ENCODE data around the gene TIAL1. TPM values are rescaled to one million over a fixed set of nuclear protein-coding genes. Genes with fewer than 3 reads are reported as not detected.
A peak's percentile ranks its signal among the peaks of the same experiment; 100 is the strongest.

Gene TIAL1
- total and polyA plus RNA-seq, 2 of the 13 experiments (the other 11 are each of a cell fraction or from before 2014, with no cell fraction given): 31.5 to 148 TPM

DNA sequence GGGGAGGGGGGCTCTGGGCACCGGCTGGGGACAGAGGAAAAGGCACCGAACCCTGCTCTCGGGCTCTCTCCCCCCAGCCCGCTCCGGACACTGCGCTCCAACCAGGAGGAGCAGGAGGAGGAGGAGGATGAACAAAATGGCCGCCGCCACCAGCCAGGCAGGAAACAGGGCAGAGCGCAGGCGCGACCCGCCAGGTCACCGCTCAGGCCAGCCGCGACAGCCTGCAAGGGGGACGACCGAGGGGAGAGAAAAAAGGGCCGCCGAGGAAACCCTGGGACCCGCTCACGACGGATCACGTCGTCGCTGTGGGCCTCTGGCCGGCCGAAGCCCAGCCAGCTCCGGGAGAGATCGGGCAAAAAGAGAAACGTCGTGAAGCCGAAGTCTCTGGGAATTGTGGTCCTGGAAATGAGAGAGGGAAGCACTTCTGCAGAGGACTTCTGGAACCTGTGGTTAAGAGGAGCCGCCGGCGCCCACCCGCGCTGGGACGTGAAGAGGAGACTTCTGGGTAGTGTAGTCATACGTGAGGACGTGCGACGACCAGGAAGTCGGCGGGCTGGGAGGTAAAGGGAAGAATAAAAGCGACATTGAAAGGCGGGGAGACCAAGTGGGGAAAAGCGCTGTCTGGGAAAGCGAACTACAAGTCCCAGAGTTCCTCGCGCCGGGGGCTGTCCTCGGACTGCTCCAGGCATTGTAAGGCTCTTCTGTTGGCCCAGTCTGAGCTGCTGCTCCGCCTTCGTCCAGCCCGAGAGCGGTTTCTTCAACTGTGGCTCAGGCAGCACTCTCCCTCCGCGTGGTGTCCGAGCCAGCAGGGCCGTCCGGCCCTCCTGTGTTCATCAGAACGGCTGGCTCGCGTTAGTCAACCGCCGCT is at the start of gene TIAL1 (continued):
- TF ChIP-seq, protein P1, sequence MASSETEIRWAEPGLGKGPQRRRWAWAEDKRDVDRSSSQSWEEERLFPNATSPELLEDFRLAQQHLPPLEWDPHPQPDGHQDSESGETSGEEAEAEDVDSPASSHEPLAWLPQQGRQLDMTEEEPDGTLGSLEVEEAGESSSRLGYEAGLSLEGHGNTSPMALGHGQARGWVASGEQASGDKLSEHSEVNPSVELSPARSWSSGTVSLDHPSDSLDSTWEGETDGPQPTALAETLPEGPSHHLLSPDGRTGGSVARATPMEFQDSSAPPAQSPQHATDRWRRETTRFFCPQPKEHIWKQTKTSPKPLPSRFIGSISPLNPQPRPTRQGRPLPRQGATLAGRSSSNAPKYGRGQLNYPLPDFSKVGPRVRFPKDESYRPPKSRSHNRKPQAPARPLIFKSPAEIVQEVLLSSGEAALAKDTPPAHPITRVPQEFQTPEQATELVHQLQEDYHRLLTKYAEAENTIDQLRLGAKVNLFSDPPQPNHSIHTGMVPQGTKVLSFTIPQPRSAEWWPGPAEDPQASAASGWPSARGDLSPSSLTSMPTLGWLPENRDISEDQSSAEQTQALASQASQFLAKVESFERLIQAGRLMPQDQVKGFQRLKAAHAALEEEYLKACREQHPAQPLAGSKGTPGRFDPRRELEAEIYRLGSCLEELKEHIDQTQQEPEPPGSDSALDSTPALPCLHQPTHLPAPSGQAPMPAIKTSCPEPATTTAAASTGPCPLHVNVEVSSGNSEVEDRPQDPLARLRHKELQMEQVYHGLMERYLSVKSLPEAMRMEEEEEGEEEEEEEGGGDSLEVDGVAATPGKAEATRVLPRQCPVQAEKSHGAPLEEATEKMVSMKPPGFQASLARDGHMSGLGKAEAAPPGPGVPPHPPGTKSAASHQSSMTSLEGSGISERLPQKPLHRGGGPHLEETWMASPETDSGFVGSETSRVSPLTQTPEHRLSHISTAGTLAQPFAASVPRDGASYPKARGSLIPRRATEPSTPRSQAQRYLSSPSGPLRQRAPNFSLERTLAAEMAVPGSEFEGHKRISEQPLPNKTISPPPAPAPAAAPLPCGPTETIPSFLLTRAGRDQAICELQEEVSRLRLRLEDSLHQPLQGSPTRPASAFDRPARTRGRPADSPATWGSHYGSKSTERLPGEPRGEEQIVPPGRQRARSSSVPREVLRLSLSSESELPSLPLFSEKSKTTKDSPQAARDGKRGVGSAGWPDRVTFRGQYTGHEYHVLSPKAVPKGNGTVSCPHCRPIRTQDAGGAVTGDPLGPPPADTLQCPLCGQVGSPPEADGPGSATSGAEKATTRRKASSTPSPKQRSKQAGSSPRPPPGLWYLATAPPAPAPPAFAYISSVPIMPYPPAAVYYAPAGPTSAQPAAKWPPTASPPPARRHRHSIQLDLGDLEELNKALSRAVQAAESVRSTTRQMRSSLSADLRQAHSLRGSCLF (CRISPR knock-in tag; IDR thresholded peaks at IDR 0.05; ENCODE audit: borderline replicate concordance): no peak
- TF ChIP-seq ZFY (CRISPR knock-in tag; IDR thresholded peaks at IDR 0.05): peak; percentile 78; the same call in 1 of the 2 replicates
- TF ChIP-seq, protein P2, sequence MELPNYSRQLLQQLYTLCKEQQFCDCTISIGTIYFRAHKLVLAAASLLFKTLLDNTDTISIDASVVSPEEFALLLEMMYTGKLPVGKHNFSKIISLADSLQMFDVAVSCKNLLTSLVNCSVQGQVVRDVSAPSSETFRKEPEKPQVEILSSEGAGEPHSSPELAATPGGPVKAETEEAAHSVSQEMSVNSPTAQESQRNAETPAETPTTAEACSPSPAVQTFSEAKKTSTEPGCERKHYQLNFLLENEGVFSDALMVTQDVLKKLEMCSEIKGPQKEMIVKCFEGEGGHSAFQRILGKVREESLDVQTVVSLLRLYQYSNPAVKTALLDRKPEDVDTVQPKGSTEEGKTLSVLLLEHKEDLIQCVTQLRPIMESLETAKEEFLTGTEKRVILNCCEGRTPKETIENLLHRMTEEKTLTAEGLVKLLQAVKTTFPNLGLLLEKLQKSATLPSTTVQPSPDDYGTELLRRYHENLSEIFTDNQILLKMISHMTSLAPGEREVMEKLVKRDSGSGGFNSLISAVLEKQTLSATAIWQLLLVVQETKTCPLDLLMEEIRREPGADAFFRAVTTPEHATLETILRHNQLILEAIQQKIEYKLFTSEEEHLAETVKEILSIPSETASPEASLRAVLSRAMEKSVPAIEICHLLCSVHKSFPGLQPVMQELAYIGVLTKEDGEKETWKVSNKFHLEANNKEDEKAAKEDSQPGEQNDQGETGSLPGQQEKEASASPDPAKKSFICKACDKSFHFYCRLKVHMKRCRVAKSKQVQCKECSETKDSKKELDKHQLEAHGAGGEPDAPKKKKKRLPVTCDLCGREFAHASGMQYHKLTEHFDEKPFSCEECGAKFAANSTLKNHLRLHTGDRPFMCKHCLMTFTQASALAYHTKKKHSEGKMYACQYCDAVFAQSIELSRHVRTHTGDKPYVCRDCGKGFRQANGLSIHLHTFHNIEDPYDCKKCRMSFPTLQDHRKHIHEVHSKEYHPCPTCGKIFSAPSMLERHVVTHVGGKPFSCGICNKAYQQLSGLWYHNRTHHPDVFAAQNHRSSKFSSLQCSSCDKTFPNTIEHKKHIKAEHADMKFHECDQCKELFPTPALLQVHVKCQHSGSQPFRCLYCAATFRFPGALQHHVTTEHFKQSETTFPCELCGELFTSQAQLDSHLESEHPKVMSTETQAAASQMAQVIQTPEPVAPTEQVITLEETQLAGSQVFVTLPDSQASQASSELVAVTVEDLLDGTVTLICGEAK (IDR thresholded peaks at IDR 0.05): no peak
- TF ChIP-seq, protein P2 (CRISPR knock-in tag; IDR thresholded peaks at IDR 0.05): peak; percentile 42; the same call in 1 of the 2 replicates
- no peak for TF ChIP-seq SMYD3 (CRISPR knock-in tag; IDR thresholded peaks at IDR 0.05)
- no peak for TF ChIP-seq NFATC3 (CRISPR knock-in tag; IDR thresholded peaks at IDR 0.05)
- TF ChIP-seq MAFF (IDR thresholded peaks at IDR 0.05; ENCODE audit: low read depth, low read length): no peak
- peak; percentile 19 to 58; a peak in 1 of 4 replicates for TF ChIP-seq NR2F1 (CRISPR knock-in tag; IDR thresholded peaks at IDR 0.05)
- TF ChIP-seq ZNF296 (CRISPR knock-in tag; conservative IDR thresholded peaks at IDR 0.05): no peak
- TF ChIP-seq ZMYM2 (CRISPR knock-in tag; IDR thresholded peaks at IDR 0.05): no peak
- no peak; the same call in 1 of the 2 replicates for TF ChIP-seq ZNF879 (CRISPR knock-in tag; IDR thresholded peaks at IDR 0.05)
- no peak for TF ChIP-seq NFE2L2 (IDR thresholded peaks at IDR 0.05; ENCODE audit: low read length)
- TF ChIP-seq GZF1 (CRISPR knock-in tag; IDR thresholded peaks at IDR 0.05): no peak
- TF ChIP-seq CAMTA2 (CRISPR knock-in tag; IDR thresholded peaks at IDR 0.05; ENCODE audit: borderline replicate concordance): 0 out of 2 replicates have a peak, but pooled peaks have one; percentile 69
- TF ChIP-seq, protein P3, sequence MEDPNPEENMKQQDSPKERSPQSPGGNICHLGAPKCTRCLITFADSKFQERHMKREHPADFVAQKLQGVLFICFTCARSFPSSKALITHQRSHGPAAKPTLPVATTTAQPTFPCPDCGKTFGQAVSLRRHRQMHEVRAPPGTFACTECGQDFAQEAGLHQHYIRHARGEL (CRISPR knock-in tag; IDR thresholded peaks at IDR 0.05): no peak

Measured in HepG2 (cell line).